ENCODE data around the gene SUDS3. TPM values are rescaled to one million over a fixed set of nuclear protein-coding genes. Genes with fewer than 3 reads are reported as not detected.
A peak's percentile ranks its signal among the peaks of the same experiment; 100 is the strongest.

Gene SUDS3
- total and polyA plus RNA-seq, 4 donors = 6.7 to 22.8 (median 12.3) TPM

DNA sequence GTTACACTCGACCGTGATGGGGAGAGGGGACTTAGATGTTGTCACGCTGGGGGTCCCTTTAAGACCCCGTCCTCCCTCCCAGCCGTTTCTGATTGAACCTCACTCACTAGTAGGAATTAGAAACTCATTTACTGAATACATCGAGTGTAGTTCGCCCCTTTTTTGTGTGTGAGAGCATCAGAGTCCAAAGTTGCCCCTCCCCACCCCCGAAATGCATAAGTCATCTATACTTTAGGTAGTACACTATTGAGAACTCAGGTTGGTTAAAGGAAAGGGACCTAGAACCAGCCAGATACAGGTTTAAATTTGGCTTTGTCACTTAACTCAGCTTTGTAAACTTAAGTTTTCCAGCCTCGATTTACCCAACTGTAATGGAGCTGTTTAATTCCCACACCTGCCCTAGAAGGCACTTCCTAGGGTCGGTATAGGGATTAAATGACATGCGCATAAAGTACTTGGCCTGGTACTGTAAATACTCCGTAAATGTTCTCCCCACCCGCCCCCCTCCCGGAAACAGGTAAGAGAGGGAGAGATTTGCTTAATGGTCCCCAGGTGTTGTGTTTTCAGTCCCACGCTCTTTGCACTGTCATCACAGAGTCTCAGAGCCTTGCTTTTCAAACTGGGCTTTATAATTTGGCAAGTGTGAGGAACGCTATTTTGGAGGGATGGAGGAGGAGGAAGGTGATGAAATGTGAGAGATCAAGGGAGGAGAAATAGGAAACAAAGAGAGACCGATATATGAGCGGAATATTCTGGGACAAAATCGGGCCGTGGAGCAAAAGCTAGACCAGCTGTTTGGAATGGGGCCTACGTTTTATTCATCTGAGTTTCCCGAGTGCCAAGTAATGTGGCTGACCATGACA, 897 bp downstream of the SUDS3 start:
- Histone ChIP-seq H3K4me3 (ENCODE audit: low read depth in 1 of 3, low read length in 3 of 3) (peak overlapping the region; percentile 45 to 100 (median 83)), H3K36me3 (ENCODE audit: control insufficient read depth in 4 of 4, insufficient read depth in 3 of 4, low read depth in 1 of 4, low read length in 3 of 4) (peaks cover 3 to 18% (median 15%) of the 10 kb centered on the region in 4 donors), H3K27ac (ENCODE audit: low read depth in 1 of 2, low read length in 2 of 2) (peak overlapping the region; percentile 40 to 54), H3K4me1 (ENCODE audit: control insufficient read depth in 4 of 4, insufficient read depth in 4 of 4, low read length in 3 of 4) (peaks cover 2 to 41% (median 23%) of the 10 kb centered on the region in 4 donors), H3K27me3 (ENCODE audit: control insufficient read depth in 4 of 4, insufficient read depth in 4 of 4, low read length in 3 of 4) (no peaks in the 10 kb centered on the region), H3K9ac (ENCODE audit: low read depth in 1 of 2, low read length in 2 of 2) (peak overlapping the region; percentile 4 to 59), H3K9me3 (ENCODE audit: control insufficient read depth in 4 of 4, low read length in 3 of 4) (no peaks in the 10 kb centered on the region)
- no peak for DNase-seq (ENCODE audit: low spot score)
- 2% methylated on average over 22 of the region's 22 CpGs for WGBS
- TF ChIP-seq YY1 (IDR thresholded peaks at IDR 0.05) = no peak
- no peak for TF ChIP-seq JUND (IDR thresholded peaks at IDR 0.05)
- no peak for TF ChIP-seq HNF4A (conservative IDR thresholded peaks at IDR 0.05)
- TF ChIP-seq, protein P1, sequence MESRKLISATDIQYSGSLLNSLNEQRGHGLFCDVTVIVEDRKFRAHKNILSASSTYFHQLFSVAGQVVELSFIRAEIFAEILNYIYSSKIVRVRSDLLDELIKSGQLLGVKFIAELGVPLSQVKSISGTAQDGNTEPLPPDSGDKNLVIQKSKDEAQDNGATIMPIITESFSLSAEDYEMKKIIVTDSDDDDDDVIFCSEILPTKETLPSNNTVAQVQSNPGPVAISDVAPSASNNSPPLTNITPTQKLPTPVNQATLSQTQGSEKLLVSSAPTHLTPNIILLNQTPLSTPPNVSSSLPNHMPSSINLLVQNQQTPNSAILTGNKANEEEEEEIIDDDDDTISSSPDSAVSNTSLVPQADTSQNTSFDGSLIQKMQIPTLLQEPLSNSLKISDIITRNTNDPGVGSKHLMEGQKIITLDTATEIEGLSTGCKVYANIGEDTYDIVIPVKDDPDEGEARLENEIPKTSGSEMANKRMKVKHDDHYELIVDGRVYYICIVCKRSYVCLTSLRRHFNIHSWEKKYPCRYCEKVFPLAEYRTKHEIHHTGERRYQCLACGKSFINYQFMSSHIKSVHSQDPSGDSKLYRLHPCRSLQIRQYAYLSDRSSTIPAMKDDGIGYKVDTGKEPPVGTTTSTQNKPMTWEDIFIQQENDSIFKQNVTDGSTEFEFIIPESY (IDR thresholded peaks at IDR 0.05) = no peak
- no peak for TF ChIP-seq TAF1 (conservative IDR thresholded peaks at IDR 0.05)
- TF ChIP-seq, protein P2, sequence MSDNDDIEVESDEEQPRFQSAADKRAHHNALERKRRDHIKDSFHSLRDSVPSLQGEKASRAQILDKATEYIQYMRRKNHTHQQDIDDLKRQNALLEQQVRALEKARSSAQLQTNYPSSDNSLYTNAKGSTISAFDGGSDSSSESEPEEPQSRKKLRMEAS (IDR thresholded peaks at IDR 0.05) = no peak
- TF ChIP-seq HNF4G (IDR thresholded peaks at IDR 0.05) = no peak
- TF ChIP-seq FOXA1 (IDR thresholded peaks at IDR 0.05) = no peak

DNA sequence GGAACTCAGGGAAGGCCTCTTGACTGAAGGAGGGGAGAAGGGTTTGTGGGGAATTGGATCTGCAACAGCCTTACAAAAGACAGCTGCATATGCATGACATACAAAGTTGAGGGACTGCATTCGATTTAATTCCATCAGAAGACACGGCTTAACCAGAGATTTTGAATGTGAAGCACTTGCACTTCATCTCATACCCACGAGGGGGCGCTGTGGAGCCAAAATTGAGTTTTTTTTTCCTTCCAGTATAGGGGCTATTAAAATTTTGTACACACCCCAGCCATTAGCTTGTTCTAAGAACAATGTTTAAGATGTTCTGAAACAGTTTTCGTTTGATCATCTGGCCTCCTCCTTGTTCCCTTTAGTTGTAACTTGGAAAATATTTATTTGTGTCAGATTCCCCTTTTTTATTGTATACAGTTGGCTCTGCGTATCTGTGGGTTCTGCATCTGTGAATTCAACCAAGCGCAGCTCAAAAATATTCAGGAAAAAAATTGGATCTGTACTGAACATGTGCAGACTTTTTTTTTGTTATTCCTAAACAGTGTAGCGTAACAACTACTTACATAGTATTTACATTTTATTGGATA, 1.6 kb downstream of the SUDS3 start:
- TF ChIP-seq, protein P2 (IDR thresholded peaks at IDR 0.05) = no peak
- TF ChIP-seq YY1 (IDR thresholded peaks at IDR 0.05) (no peak), NR2F2 (IDR thresholded peaks at IDR 0.05) (no peak), HNF4G (IDR thresholded peaks at IDR 0.05) (no peak), HNF4A (conservative IDR thresholded peaks at IDR 0.05) (peak in 1 of 2 donors; percentile 6), TAF1 (conservative IDR thresholded peaks at IDR 0.05) (no peak), FOXA1 (IDR thresholded peaks at IDR 0.05) (no peak), RXRA (IDR thresholded peaks at IDR 0.05) (no peak), RAD21 (IDR thresholded peaks at IDR 0.05) (peak; percentile 67 to 80), SP1 (IDR thresholded peaks at IDR 0.05) (no peak), FOXA2 (IDR thresholded peaks at IDR 0.05) (no peak), JUND (IDR thresholded peaks at IDR 0.05) (no peak), GABPA (IDR thresholded peaks at IDR 0.05 in 1 of 2, conservative IDR thresholded peaks at IDR 0.05 in 1 of 2) (no peak), EGR1 (IDR thresholded peaks at IDR 0.05; ENCODE audit: low read depth in 2 of 2) (no peak)
- TF ChIP-seq, protein P3, sequence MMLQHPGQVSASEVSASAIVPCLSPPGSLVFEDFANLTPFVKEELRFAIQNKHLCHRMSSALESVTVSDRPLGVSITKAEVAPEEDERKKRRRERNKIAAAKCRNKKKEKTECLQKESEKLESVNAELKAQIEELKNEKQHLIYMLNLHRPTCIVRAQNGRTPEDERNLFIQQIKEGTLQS (IDR thresholded peaks at IDR 0.05) = no peak
- TF ChIP-seq, protein P4, sequence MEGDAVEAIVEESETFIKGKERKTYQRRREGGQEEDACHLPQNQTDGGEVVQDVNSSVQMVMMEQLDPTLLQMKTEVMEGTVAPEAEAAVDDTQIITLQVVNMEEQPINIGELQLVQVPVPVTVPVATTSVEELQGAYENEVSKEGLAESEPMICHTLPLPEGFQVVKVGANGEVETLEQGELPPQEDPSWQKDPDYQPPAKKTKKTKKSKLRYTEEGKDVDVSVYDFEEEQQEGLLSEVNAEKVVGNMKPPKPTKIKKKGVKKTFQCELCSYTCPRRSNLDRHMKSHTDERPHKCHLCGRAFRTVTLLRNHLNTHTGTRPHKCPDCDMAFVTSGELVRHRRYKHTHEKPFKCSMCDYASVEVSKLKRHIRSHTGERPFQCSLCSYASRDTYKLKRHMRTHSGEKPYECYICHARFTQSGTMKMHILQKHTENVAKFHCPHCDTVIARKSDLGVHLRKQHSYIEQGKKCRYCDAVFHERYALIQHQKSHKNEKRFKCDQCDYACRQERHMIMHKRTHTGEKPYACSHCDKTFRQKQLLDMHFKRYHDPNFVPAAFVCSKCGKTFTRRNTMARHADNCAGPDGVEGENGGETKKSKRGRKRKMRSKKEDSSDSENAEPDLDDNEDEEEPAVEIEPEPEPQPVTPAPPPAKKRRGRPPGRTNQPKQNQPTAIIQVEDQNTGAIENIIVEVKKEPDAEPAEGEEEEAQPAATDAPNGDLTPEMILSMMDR (IDR thresholded peaks at IDR 0.05; ENCODE audit: low read depth, low read length, missing input control) = peak; percentile 93
- TF ChIP-seq, protein P5, sequence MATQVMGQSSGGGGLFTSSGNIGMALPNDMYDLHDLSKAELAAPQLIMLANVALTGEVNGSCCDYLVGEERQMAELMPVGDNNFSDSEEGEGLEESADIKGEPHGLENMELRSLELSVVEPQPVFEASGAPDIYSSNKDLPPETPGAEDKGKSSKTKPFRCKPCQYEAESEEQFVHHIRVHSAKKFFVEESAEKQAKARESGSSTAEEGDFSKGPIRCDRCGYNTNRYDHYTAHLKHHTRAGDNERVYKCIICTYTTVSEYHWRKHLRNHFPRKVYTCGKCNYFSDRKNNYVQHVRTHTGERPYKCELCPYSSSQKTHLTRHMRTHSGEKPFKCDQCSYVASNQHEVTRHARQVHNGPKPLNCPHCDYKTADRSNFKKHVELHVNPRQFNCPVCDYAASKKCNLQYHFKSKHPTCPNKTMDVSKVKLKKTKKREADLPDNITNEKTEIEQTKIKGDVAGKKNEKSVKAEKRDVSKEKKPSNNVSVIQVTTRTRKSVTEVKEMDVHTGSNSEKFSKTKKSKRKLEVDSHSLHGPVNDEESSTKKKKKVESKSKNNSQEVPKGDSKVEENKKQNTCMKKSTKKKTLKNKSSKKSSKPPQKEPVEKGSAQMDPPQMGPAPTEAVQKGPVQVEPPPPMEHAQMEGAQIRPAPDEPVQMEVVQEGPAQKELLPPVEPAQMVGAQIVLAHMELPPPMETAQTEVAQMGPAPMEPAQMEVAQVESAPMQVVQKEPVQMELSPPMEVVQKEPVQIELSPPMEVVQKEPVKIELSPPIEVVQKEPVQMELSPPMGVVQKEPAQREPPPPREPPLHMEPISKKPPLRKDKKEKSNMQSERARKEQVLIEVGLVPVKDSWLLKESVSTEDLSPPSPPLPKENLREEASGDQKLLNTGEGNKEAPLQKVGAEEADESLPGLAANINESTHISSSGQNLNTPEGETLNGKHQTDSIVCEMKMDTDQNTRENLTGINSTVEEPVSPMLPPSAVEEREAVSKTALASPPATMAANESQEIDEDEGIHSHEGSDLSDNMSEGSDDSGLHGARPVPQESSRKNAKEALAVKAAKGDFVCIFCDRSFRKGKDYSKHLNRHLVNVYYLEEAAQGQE (IDR thresholded peaks at IDR 0.05) = no peak
- Histone ChIP-seq H3K9me3 (ENCODE audit: control insufficient read depth in 4 of 4, low read length in 3 of 4) (no peaks in the 10 kb centered on the region), H3K36me3 (ENCODE audit: control insufficient read depth in 4 of 4, insufficient read depth in 3 of 4, low read depth in 1 of 4, low read length in 3 of 4) (peaks cover 5 to 18% (median 16%) of the 10 kb centered on the region in 4 donors), H3K9ac (ENCODE audit: low read depth in 1 of 2, low read length in 2 of 2) (peak overlapping the region; percentile 4 to 59), H3K27ac (ENCODE audit: low read depth in 1 of 2, low read length in 2 of 2) (peak overlapping the region; percentile 40 to 54), H3K4me1 (ENCODE audit: control insufficient read depth in 4 of 4, insufficient read depth in 4 of 4, low read length in 3 of 4) (peaks cover 2 to 41% (median 23%) of the 10 kb centered on the region in 4 donors), H3K4me3 (ENCODE audit: low read depth in 1 of 3, low read length in 3 of 3) (peak overlapping the region; percentile 37 to 100 (median 83)), H3K27me3 (ENCODE audit: control insufficient read depth in 4 of 4, insufficient read depth in 4 of 4, low read length in 3 of 4) (no peaks in the 10 kb centered on the region)
- peak; percentile 83 for DNase-seq (ENCODE audit: low spot score)
- 36% methylated on average over 8 of the region's 8 CpGs for WGBS
